ENCODE data around the gene MPP7.

DNA sequence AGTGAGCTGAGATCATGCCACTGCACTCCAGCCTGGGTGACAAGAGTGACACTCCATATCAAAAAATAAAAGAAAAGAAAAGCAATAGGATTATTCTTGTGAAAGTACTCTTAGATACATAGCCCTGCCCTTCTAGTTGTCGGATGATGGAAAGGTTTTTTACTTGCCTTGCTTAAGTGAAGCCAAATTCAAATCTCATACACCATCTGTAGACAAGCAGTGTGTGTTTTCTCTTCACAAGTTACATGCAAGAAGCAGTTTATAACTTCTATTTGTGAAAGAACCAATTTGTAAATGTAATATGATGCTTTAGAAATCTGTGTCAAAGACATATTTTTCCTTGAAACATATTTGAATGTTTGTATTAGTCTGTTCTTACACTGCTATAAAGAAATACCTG is 15.8 kb upstream of the MPP7 start:
- TF ChIP-seq, protein P1, sequence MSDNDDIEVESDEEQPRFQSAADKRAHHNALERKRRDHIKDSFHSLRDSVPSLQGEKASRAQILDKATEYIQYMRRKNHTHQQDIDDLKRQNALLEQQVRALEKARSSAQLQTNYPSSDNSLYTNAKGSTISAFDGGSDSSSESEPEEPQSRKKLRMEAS (IDR thresholded peaks at IDR 0.05; ENCODE audit: low read depth, low read length): no peak
- TF ChIP-seq, protein P2, sequence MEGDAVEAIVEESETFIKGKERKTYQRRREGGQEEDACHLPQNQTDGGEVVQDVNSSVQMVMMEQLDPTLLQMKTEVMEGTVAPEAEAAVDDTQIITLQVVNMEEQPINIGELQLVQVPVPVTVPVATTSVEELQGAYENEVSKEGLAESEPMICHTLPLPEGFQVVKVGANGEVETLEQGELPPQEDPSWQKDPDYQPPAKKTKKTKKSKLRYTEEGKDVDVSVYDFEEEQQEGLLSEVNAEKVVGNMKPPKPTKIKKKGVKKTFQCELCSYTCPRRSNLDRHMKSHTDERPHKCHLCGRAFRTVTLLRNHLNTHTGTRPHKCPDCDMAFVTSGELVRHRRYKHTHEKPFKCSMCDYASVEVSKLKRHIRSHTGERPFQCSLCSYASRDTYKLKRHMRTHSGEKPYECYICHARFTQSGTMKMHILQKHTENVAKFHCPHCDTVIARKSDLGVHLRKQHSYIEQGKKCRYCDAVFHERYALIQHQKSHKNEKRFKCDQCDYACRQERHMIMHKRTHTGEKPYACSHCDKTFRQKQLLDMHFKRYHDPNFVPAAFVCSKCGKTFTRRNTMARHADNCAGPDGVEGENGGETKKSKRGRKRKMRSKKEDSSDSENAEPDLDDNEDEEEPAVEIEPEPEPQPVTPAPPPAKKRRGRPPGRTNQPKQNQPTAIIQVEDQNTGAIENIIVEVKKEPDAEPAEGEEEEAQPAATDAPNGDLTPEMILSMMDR (IDR thresholded peaks at IDR 0.05; ENCODE audit: low read depth, low read length): no peak

Data from NB4 (cell line).